GM06990 (cell line): Measurements from ENCODE around the gene HIVEP1.
A peak's percentile ranks its signal among the peaks of the same experiment; 100 is the strongest.
"Not testable (repeated sequence)": the region's sequence is repeated elsewhere in the genome, so short reads cannot be mapped to it uniquely, and the experiment has no call there.

Experiments
- DNase-seq: peaks from one replicate; pipeline ENCODE4 v3.0.0-alpha.2; 2011; ENCODE audit not compliant: insufficient read length; ENCODE audit errors: extremely low read depth
- H3K27me3 ChIP-seq: replicated peaks from 2 replicates; pipeline ENCODE4 v1.6.0; 2011; ENCODE audit warnings: low read length; ENCODE audit not compliant: control insufficient read depth, insufficient read depth
- H3K36me3 ChIP-seq: 2 replicates; pipeline ENCODE4 v1.5.1; 2011; ENCODE audit warnings: low read length; ENCODE audit not compliant: control insufficient read depth, insufficient read depth
- H3K4me3 ChIP-seq: replicated peaks from 2 replicates; pipeline ENCODE4 v1.5.1; 2011; ENCODE audit warnings: low read depth, mild to moderate bottlenecking, control low read depth, low read length
- TF ChIP-seq, protein P1 (sequence below): IDR thresholded peaks from 2 replicates; pipeline ENCODE4 v1.5.1; 2011; ENCODE audit warnings: low read length, control low read depth, mild to moderate bottlenecking, inconsistent platforms; ENCODE audit not compliant: insufficient read depth, poor library complexity, severe bottlenecking

HIVEP1 gene

GRCh38 chr6:12151433-12151820 lies 139.3 kb downstream of the HIVEP1 start:
- no peak for DNase-seq
- no peaks in the 10 kb centered on the region for H3K27me3 ChIP-seq
- H3K4me3 ChIP-seq, result no peak overlapping the region
- peaks cover 1% of the 10 kb centered on the region for H3K36me3 ChIP-seq
- TF ChIP-seq, protein P1, sequence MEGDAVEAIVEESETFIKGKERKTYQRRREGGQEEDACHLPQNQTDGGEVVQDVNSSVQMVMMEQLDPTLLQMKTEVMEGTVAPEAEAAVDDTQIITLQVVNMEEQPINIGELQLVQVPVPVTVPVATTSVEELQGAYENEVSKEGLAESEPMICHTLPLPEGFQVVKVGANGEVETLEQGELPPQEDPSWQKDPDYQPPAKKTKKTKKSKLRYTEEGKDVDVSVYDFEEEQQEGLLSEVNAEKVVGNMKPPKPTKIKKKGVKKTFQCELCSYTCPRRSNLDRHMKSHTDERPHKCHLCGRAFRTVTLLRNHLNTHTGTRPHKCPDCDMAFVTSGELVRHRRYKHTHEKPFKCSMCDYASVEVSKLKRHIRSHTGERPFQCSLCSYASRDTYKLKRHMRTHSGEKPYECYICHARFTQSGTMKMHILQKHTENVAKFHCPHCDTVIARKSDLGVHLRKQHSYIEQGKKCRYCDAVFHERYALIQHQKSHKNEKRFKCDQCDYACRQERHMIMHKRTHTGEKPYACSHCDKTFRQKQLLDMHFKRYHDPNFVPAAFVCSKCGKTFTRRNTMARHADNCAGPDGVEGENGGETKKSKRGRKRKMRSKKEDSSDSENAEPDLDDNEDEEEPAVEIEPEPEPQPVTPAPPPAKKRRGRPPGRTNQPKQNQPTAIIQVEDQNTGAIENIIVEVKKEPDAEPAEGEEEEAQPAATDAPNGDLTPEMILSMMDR, result no peak

DNA sequence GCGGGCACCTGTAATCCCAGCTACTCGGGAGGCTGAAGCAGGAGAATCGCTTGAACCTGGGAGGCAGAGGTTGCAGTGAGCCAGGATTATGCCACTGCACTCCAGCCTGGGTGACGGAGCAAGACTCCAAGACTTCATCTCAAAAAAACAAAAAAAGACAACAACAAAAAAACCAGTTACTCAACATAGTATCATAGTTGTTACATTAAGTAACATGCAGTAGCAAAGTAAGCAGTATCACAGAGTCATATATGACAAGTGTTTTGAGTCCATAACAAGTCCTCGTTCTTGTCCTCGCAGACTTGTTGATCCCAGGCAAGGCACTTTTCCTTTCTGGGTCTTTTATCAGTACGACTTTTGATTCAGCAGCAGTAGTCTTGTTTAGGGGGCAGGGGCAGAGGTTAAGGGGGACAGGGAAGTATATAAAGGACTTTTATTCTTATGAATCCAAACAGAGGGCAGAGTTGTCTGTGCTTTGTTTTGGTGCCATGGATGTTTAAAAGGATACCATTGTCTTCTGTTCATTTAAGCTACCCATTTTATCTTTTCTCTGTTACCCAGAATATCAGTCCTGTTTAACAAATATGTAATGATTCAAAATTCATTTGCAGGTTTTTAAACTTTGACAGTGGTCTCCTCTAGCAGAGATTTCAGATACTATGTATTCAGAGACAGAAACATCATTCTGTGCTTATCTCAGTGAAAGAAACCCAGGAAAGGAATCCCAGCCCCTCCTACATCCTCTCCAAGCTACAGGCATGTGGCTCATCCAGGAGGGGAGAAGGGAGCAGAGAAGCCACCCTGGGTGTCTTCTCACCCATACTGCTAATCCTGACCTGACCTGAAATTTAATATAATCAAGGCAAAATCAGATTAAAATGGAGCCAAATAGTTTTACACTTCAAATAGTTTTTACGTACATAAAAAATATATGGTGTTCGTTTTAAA lies 140.2 kb downstream of the HIVEP1 start:
- Histone ChIP-seq H3K27me3 (no peaks in the 10 kb centered on the region), H3K36me3 (no peaks in the 10 kb centered on the region; the same call in none of the 2 replicates), H3K4me3 (no peak overlapping the region)
- TF ChIP-seq, protein P1, result no peak
- DNase-seq, result no peak

- DNase-seq, H3K27me3 ChIP-seq, H3K4me3 ChIP-seq, H3K36me3 ChIP-seq: not testable (repeated sequence)
Measured at GRCh38 chr6:12155769-12156168, 143.7 kb downstream of the HIVEP1 start.

GRCh38 chr6:12158686-12159415 lies 146.7 kb downstream of the HIVEP1 start:
- H3K36me3 ChIP-seq, result peaks cover 12% of the 10 kb centered on the region
- no peak overlapping the region for H3K4me3 ChIP-seq
- TF ChIP-seq, protein P1, result peak; percentile 11
- H3K27me3 ChIP-seq, result no peaks in the 10 kb centered on the region
- no peak for DNase-seq

GRCh38 chr6:12160326-12160725 lies 148.2 kb downstream of the HIVEP1 start:
- DNase-seq, result no peak

More at GRCh38 chr6:12160326-12160725, 148.2 kb downstream of the HIVEP1 start:
- TF ChIP-seq, protein P1, result no peak
- no peaks in the 10 kb centered on the region for H3K27me3 ChIP-seq
- H3K36me3 ChIP-seq, result peaks cover 16% of the 10 kb centered on the region
- no peak overlapping the region for H3K4me3 ChIP-seq
